RWPE2 (cell line): ENCODE results near the gene BBS9.

Source experiments
- ATAC-seq: fragments of 200-7000 bp; cut with Tn5 transposase; 3 replicates; pipeline ENCODE4 v1.9.1; 2021; ENCODE audit warnings: low read depth
- DNase-seq: peaks from one replicate; pipeline ENCODE4 v3.0.0-alpha.2; 2020; ENCODE audit warnings: low spot score
- H3K27ac ChIP-seq: fragments of 450-650 bp; 2 replicates; pipeline ENCODE4 v1.5.1; 2017; ENCODE audit warnings: mild to moderate bottlenecking; ENCODE audit not compliant: poor library complexity, severe bottlenecking
- H3K27me3 ChIP-seq: fragments of 250-450 bp; sonication (Bioruptor Pico); 2 replicates; pipeline ENCODE4 v1.5.1; 2021; ENCODE audit warnings: mild to moderate bottlenecking, moderate library complexity; ENCODE audit not compliant: insufficient read depth, poor library complexity, severe bottlenecking
- H3K36me3 ChIP-seq: fragments of 250-450 bp; sonication (Bioruptor Pico); 2 replicates; pipeline ENCODE4 v1.5.1; 2020; ENCODE audit warnings: low read depth, mild to moderate bottlenecking, moderate library complexity
- H3K4me1 ChIP-seq: fragments of 250-450 bp; sonication (Bioruptor Pico); 2 replicates; pipeline ENCODE4 v1.5.1; 2021; ENCODE audit warnings: mild to moderate bottlenecking, moderate library complexity; ENCODE audit not compliant: insufficient read depth, poor library complexity, severe bottlenecking
- H3K4me3 ChIP-seq: fragments of 250-450 bp; sonication (Bioruptor Pico); 2 replicates; pipeline ENCODE4 v1.5.1; 2021; ENCODE audit warnings: mild to moderate bottlenecking, moderate library complexity; ENCODE audit not compliant: severe bottlenecking
- H3K9me3 ChIP-seq: fragments of 250-450 bp; sonication (Bioruptor Pico); 2 replicates; pipeline ENCODE4 v1.5.1; 2021; ENCODE audit warnings: mild to moderate bottlenecking, moderate library complexity; ENCODE audit not compliant: severe bottlenecking
- CTCF ChIP-seq: fragments of 450-650 bp; IDR thresholded peaks from one replicate; pipeline ENCODE4 v1.5.1; 2017; ENCODE audit warnings: mild to moderate bottlenecking, moderate library complexity; ENCODE audit not compliant: poor library complexity, severe bottlenecking

Gene BBS9

DNA sequence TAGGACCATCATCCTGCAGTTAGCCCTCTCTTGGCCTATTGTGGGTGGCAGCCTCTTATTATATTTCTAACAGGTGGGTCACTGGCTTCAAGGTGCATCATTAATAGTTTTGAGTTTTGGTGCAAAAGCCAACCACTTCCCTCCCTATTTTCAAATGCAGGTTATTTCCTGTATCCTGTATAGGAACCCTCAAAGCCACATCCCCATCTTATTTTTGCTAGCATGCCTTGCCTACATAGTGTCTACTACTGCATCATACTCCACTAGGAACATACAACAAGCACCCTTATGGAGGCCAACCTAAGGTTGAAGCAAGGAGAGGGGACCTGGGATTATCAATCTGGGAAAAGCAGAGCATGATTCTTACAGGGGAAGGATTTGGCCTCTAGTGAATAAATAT, 264.4 kb downstream of the BBS9 start:
- no peak for TF ChIP-seq CTCF
- no peaks in the 10 kb centered on the region for H3K36me3 ChIP-seq
- ATAC-seq (no peak), DNase-seq (no peak)
- H3K27ac ChIP-seq = no peak overlapping the region
- H3K4me3 ChIP-seq = no peak overlapping the region
- H3K4me1 ChIP-seq = no peaks in the 10 kb centered on the region
- no peaks in the 10 kb centered on the region for H3K9me3 ChIP-seq
- H3K27me3 ChIP-seq = no peaks in the 10 kb centered on the region

- DNase-seq (no peak), ATAC-seq (no peak)
- Histone ChIP-seq H3K4me1 (no peaks in the 10 kb centered on the region), H3K27ac (no peak overlapping the region), H3K4me3 (no peak overlapping the region), H3K36me3 (no peaks in the 10 kb centered on the region), H3K9me3 (no peaks in the 10 kb centered on the region), H3K27me3 (no peaks in the 10 kb centered on the region)
- TF ChIP-seq CTCF = no peak
Observed at GRCh38 chr7:33395340-33395739, 266.0 kb downstream of the BBS9 start.

DNA sequence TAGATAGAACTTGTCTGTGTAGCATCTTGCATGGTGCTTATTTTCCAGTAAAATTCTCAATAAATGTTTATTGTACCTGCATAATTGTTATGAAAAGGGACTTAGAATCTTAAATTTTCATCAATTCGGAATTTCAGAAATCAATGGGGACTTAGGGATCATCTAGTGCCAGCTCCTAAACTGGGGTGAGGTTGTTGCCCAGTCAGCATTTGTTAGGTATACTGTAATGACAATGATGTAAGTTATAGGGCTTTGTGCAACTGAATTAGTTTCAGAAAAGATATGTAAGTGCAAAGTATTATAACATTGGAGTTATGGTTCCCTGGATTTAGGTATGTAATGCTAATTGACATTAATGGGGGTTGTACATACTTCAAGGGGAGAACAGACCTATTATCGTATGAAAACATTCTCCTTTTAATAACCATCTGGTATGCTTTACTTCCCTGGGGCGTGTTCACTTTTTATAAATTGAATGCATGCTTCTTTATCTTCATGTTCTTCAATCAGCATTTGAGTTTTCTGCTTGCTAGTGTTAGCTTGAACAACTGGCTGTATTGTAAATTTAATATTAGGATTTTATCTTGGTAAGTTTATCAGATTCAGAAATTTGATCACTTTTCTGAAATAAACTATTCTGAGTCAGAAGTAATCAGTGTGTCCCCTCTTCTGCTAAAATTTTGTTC, 270.3 kb downstream of the BBS9 start:
- TF ChIP-seq CTCF = no peak
- Histone ChIP-seq H3K36me3 (no peaks in the 10 kb centered on the region), H3K27ac (no peak overlapping the region), H3K9me3 (no peaks in the 10 kb centered on the region), H3K27me3 (no peaks in the 10 kb centered on the region), H3K4me3 (no peak overlapping the region), H3K4me1 (no peaks in the 10 kb centered on the region)
- DNase-seq (no peak), ATAC-seq (no peak)

DNA sequence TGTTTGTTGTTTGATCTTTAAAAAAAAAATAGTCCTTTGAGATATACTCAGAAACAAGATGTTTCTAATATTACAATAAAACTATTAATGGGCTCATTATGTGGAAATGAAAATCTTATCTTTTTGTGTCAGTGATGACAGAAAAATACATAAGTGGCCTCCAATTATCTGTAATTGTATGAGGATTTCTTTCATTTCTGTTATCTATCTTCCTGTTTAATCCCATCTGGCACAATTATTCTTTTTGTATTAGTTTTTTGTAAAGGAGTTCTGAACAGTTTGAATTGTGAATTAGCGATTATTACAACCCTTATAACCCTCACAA, 270.8 kb downstream of the BBS9 start:
- Histone ChIP-seq H3K36me3 (no peaks in the 10 kb centered on the region), H3K27me3 (no peaks in the 10 kb centered on the region), H3K9me3 (no peaks in the 10 kb centered on the region), H3K4me1 (no peaks in the 10 kb centered on the region), H3K4me3 (no peak overlapping the region), H3K27ac (no peak overlapping the region)
- no peak for DNase-seq
- no peak for ATAC-seq
- TF ChIP-seq CTCF = no peak

- no peak for DNase-seq
- ATAC-seq = no peak
- TF ChIP-seq CTCF = no peak
- H3K4me1 ChIP-seq = no peaks in the 10 kb centered on the region
- no peaks in the 10 kb centered on the region for H3K27me3 ChIP-seq
- no peaks in the 10 kb centered on the region for H3K9me3 ChIP-seq
- no peak overlapping the region for H3K27ac ChIP-seq
- H3K4me3 ChIP-seq = no peak overlapping the region
- no peaks in the 10 kb centered on the region for H3K36me3 ChIP-seq
Observed at GRCh38 chr7:33410266-33410665, 280.9 kb downstream of the BBS9 start.
